ENCODE measurements around the gene MAT2A.

The MAT2A gene

DNA sequence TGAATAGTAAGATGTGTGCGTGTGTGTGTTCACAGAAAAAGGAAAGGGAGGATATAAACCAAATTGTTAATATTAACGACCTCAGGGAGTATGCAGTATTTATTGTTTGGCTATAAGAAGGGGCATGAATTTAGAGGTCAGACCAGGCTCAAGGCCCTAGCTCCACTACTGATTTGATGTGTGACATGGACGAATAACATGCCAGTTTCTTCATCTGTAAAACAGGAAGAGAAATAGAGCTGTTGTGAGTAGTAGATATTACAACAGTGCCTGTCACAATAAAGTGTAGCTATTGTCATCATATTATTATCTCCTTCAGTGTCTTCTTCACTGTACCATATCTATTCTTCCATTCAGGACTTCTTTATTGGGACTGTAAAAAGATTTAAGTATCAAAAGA is 4.1 kb upstream of the MAT2A start:
- TF ChIP-seq, protein P1, sequence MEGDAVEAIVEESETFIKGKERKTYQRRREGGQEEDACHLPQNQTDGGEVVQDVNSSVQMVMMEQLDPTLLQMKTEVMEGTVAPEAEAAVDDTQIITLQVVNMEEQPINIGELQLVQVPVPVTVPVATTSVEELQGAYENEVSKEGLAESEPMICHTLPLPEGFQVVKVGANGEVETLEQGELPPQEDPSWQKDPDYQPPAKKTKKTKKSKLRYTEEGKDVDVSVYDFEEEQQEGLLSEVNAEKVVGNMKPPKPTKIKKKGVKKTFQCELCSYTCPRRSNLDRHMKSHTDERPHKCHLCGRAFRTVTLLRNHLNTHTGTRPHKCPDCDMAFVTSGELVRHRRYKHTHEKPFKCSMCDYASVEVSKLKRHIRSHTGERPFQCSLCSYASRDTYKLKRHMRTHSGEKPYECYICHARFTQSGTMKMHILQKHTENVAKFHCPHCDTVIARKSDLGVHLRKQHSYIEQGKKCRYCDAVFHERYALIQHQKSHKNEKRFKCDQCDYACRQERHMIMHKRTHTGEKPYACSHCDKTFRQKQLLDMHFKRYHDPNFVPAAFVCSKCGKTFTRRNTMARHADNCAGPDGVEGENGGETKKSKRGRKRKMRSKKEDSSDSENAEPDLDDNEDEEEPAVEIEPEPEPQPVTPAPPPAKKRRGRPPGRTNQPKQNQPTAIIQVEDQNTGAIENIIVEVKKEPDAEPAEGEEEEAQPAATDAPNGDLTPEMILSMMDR (IDR thresholded peaks at IDR 0.05) = no peak
- Histone ChIP-seq H3K27ac (peak overlapping the region; percentile 29 to 50), H3K4me3 (no peak overlapping the region)
- DNase-seq (ENCODE audit: low spot score) = no peak

DNA sequence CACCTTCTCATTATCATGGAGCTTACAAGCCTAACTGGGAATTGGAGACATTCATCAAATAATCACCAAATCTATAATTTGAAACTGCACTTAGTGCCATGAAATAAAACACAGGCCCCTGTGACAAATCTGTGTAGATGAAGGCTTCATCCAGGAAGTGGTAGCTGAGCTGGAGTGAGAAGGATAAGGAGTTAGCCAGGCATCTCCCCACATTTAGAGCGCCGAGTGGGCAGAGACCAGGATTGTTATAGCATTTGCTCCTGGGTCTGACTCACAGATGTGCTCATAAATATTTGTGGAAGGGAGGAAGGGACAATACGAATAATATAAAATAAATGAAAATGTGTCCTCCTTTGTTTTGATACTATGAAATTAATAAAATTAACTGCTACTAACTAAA is 2.5 kb upstream of the MAT2A start:
- DNase-seq (ENCODE audit: low spot score) = no peak
- TF ChIP-seq, protein P1 (IDR thresholded peaks at IDR 0.05) = no peak
- Histone ChIP-seq H3K27ac (peak overlapping the region; percentile 97 to 100), H3K4me3 (no peak overlapping the region)

DNA sequence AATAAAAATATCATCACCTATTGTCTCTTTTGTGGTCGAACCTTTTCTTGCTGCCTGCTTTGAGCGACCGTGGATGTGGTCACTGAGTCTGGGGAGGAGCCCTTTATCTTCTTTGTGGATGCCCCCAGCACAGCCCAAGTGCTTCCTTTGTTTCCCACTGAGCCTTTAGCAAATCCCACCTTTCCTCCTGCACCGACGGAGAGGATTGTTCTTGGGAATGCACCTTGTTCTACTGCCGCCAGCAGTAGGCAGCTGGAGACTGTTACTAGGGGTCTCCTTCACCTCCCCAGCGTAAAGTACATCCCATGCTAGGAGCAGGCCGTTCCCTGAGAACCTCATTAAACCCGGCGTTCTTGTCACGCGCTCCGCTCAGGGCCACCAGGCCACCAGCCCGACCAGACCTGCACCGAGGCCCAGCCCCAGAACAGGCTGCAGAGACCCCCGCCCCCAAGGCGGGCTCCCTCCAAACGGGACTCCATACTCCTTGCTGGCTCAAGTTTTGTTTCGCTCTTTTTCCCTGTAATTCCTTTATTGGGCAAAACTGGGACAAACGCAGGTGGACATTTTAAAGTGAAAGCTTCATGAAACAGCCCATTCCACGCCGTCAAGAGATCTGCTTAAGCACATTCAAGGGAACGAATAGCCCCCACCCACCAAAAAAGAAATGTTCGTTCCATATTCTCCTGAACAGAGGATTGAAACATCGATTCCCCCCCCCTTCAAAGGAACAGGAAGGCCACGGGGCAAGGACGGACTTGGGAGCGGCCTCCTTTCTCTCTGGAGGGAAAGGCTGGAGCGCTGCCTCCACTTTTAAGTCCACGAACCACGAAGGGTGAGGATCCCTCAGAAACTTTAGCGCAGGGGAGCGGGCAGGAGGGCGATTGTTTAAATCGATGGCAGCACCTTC is 1.1 kb upstream of the MAT2A start:
- DNase-seq (ENCODE audit: low spot score) = peak; percentile 81
- peak overlapping the region; percentile 91 for H3K4me3 ChIP-seq
- peak overlapping the region; percentile 97 to 100 for H3K27ac ChIP-seq
- TF ChIP-seq, protein P1 (IDR thresholded peaks at IDR 0.05) = no peak

DNA sequence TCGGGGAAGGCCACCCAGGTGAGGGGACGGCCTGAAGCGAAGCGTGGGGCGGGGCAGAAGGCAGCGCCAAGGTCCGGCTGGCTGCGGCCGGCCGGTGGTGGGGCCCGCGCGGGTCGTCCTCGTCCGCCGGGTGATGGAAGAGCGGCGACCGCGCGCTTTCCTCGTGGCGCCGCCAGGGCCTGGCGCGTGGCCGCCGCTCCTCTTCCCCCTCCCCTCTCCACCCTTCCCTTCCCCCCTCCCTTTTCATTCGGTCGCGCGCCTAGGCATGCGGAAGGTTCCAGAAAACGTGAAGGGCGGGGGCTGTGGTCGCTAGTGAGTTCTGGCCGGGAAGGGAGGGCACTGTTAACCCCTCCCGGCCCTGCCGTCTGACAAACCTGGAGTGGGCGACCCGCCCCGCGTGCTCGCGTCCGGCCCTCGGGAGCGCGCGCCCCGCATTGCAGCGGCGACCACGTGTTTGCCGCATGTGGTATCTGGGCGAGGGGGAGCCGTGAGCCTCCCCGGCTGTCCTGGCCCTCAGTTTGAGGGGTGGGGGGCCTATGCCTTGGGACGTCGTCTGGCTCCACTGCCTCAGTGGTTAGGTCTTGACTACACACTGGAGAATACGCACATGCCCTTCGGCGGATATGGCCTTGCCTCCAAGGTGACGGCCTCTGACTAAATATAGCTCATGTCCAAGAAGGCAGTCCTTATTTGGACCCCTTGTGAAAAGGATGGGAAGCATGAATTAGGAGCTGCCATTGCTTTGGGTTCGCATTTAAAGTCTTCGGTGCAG is 579 bp downstream of the MAT2A start:
- H3K27ac ChIP-seq = peak overlapping the region; percentile 97 to 100
- H3K4me3 ChIP-seq = peak overlapping the region; percentile 91
- TF ChIP-seq, protein P1 (IDR thresholded peaks at IDR 0.05) = no peak
- DNase-seq (ENCODE audit: low spot score) = peak; percentile 89

DNA sequence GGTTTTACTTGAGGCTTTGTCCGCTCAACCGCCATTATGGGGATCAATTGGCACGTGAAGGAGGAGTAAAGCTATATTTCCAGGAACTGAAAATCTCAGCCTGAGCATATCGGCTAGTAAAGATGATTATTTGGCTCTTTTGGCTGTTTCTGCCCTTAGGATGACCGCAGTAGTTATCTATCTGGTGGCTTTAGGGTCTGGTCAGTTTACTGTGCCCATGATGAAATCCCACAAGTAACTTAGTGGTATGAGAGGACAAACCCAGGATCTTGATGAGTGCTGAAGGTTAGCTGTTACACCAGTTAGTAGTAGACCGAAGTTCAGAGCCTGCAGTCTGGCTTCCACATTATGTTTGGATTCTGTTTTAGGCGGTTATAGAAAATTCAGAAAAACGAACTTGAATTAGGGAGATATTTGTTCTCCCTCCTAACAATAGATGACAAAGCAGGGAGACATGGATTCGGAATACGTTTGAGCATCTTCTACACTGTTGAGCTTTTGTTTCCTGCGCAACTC is 1.2 kb downstream of the MAT2A start:
- TF ChIP-seq, protein P1 (IDR thresholded peaks at IDR 0.05) = no peak
- no peak for DNase-seq (ENCODE audit: low spot score)
- H3K27ac ChIP-seq = peak overlapping the region; percentile 97 to 100
- peak overlapping the region; percentile 91 for H3K4me3 ChIP-seq

DNA sequence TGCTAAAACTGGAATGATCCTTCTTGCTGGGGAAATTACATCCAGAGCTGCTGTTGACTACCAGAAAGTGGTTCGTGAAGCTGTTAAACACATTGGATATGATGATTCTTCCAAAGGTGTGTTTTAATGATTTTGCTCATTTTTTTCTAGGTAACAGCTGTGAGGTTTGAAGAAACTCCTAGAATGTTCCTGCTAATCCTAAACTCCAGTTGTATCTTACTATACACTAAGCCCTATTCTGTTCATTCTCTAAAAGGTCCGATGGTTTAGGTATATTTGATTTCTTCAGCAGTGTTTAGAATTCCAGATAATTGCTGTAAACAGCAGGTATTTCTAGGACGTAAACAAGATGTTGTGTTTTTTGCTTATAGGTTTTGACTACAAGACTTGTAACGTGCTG is 2.3 kb downstream of the MAT2A start:
- TF ChIP-seq, protein P1 (IDR thresholded peaks at IDR 0.05) = no peak
- Histone ChIP-seq H3K27ac (peak overlapping the region; percentile 45 to 100), H3K4me3 (peak overlapping the region; percentile 91)
- no peak for DNase-seq (ENCODE audit: low spot score)

All from coronary artery (tissue), 2 donors.